Measurements from ENCODE around the gene GPN3. TPM values are rescaled to one million over a fixed set of nuclear protein-coding genes. Genes with fewer than 3 reads are reported as not detected.

Gene GPN3
- total and polyA plus RNA-seq, 2 of the 13 experiments (the other 11 are each of a cell fraction or from before 2014, with no cell fraction given) = 28.7 to 29.5 TPM

- TF ChIP-seq SP1 (IDR thresholded peaks at IDR 0.05) (no peak), SP1 (CRISPR knock-in tag; IDR thresholded peaks at IDR 0.05) (no peak), RFXANK (CRISPR knock-in tag; IDR thresholded peaks at IDR 0.05) (0 out of 2 replicates have a peak, but pooled peaks have one; percentile 21), PHF8 (CRISPR knock-in tag; IDR thresholded peaks at IDR 0.05) (peak; percentile 90), ZNF556 (CRISPR knock-in tag; IDR thresholded peaks at IDR 0.05; ENCODE audit: borderline replicate concordance) (peak; percentile 63; the same call in 1 of the 2 replicates), NFIC (IDR thresholded peaks at IDR 0.05; ENCODE audit: low read length) (0 out of 2 replicates have a peak, but pooled peaks have one; percentile 73), ZNF672 (CRISPR knock-in tag; IDR thresholded peaks at IDR 0.05) (no peak), GABPA (IDR thresholded peaks at IDR 0.05; ENCODE audit: low read depth, low read length) (no peak), GABPA (CRISPR knock-in tag; IDR thresholded peaks at IDR 0.05; ENCODE audit: low read depth) (peak; percentile 42; the same call in 1 of the 2 replicates), ZNF331 (CRISPR knock-in tag; IDR thresholded peaks at IDR 0.05) (peak; percentile 58; the same call in 1 of the 2 replicates), ZFP36L1 (CRISPR knock-in tag; IDR thresholded peaks at IDR 0.05) (peak; percentile 31; the same call in 1 of the 2 replicates), BATF2 (CRISPR knock-in tag; IDR thresholded peaks at IDR 0.05) (no peak), FOXO4 (CRISPR knock-in tag; conservative IDR thresholded peaks at IDR 0.05) (0 out of 2 replicates have a peak, but pooled peaks have one; percentile 52), ZC3H13 (CRISPR knock-in tag; IDR thresholded peaks at IDR 0.05) (0 out of 2 replicates have a peak, but pooled peaks have one; percentile 64), ZFP41 (CRISPR knock-in tag; IDR thresholded peaks at IDR 0.05; ENCODE audit: borderline replicate concordance) (peak; percentile 52; the same call in 1 of the 2 replicates), ZNF646 (CRISPR knock-in tag; IDR thresholded peaks at IDR 0.05) (no peak), MXD3 (CRISPR knock-in tag; IDR thresholded peaks at IDR 0.05) (peak; percentile 96), HDAC2 (CRISPR knock-in tag; IDR thresholded peaks at IDR 0.05) (peak; percentile 20; the same call in 1 of the 2 replicates)
Observed at GRCh38 chr12:110403146-110403975, 64.7 kb downstream of the GPN3 start, which contains the start of gene ANAPC7 (continued).

All from HepG2 (cell line).